ENCODE measurements around the gene ZNF568. TPM values are rescaled to one million over a fixed set of nuclear protein-coding genes. Genes with fewer than 3 reads are reported as not detected.

Gene ZNF568
- polyA plus RNA-seq, 1 experiment = 8.6 TPM

DNA sequence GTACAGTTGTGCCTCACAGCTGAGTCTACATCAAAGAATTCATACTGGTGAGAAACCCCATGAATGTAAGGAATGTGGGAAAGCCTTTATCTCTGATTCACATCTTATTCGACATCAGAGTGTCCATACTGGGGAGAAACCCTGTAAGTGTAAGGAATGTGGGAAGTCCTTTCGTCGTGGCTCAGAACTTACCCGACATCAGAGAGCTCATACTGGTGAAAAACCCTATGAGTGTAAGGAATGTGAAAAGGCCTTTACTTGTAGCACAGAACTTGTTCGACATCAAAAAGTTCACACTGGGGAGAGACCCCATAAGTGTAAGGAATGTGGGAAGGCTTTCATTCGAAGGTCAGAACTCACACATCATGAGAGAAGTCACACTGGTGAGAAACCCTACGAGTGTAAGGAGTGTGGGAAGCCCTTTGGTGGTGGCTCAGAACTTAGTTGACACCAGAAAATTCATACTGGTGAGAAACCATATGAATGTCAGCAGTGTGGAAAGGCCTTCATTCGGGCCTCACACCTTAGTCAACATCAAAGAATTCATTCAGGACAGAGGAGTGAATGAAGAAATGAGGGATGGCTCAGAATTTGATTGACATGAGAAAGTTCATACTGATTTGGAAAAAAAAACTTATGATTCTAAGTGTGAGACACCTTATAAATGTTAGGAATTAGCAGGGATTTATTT lies 81.2 kb downstream of the ZNF568 start:
- no peak overlapping the region for H3K27ac ChIP-seq (ENCODE audit: low read depth, low read length)
- no peak overlapping the region for H3K4me3 ChIP-seq (ENCODE audit: low read depth, low read length)
- no peaks in the 10 kb centered on the region for H3K27me3 ChIP-seq (ENCODE audit: control insufficient read depth, insufficient read depth, low read length)
- ChIA-PET POLR2A (no interaction called here), CTCF (no interaction called here)
- peaks cover 35% of the 10 kb centered on the region for H3K9me3 ChIP-seq (ENCODE audit: control insufficient read depth, insufficient read depth, low read length)
- DNase-seq (ENCODE audit: low read depth, low spot score) = no peak
- no peak for TF ChIP-seq CTCF (IDR thresholded peaks at IDR 0.05; ENCODE audit: low read depth, low read length)

GRCh38 chr19:36997843-36998235 lies 81.7 kb downstream of the ZNF568 start:
- Histone ChIP-seq H3K27ac (ENCODE audit: low read depth, low read length) (no peak overlapping the region), H3K4me3 (ENCODE audit: low read depth, low read length) (no peak overlapping the region), H3K9me3 (ENCODE audit: control insufficient read depth, insufficient read depth, low read length) (peaks cover 38% of the 10 kb centered on the region), H3K27me3 (ENCODE audit: control insufficient read depth, insufficient read depth, low read length) (no peaks in the 10 kb centered on the region)
- TF ChIP-seq CTCF (IDR thresholded peaks at IDR 0.05; ENCODE audit: low read depth, low read length) = no peak
- CTCF ChIA-PET = no interaction called here
- POLR2A ChIA-PET = no interaction called here
- DNase-seq (ENCODE audit: low read depth, low spot score) = no peak

DNA sequence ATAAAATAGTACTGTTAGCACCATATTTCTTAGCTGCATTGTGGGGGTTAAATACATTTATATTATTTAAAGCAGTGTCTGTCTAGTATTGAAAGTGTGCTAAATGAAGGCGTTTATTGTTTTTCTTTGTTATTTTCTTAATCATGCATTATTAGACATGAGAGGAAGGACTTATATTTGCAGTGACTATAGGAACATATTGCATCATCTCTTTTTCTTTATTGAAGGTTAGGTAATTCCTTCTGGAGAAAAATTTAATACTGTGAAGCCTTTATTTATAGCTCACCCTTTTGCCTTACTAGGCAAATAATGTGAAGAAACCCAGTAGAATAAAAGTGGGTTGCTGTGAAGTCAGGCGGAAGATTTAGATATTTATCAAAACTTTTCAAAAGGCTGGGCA lies 83.2 kb downstream of the ZNF568 start:
- no peak for TF ChIP-seq CTCF (IDR thresholded peaks at IDR 0.05; ENCODE audit: low read depth, low read length)
- DNase-seq (ENCODE audit: low read depth, low spot score) = no peak
- ChIA-PET POLR2A (no interaction called here), CTCF (interaction anchor here (1.0 kb wide), 1 partner anchor 20 kb away, joined by 3 read pairs; no protein-coding TSS in a partner anchor)
- Histone ChIP-seq H3K4me3 (ENCODE audit: low read depth, low read length) (no peak overlapping the region), H3K27me3 (ENCODE audit: control insufficient read depth, insufficient read depth, low read length) (no peaks in the 10 kb centered on the region), H3K9me3 (ENCODE audit: control insufficient read depth, insufficient read depth, low read length) (peaks cover 38% of the 10 kb centered on the region), H3K27ac (ENCODE audit: low read depth, low read length) (no peak overlapping the region)

GRCh38 chr19:37007587-37008220 lies 91.6 kb downstream of the ZNF568 start:
- ChIA-PET CTCF (no interaction called here), POLR2A (no interaction called here)
- TF ChIP-seq CTCF (IDR thresholded peaks at IDR 0.05; ENCODE audit: low read depth, low read length) = no peak
- H3K27ac ChIP-seq (ENCODE audit: low read depth, low read length) = no peak overlapping the region
- DNase-seq (ENCODE audit: low read depth, low spot score) = peak; percentile 7
- peak overlapping the region; percentile 41 for H3K4me3 ChIP-seq (ENCODE audit: low read depth, low read length)
- peaks cover 61% of the 10 kb centered on the region for H3K9me3 ChIP-seq (ENCODE audit: control insufficient read depth, insufficient read depth, low read length)
- no peaks in the 10 kb centered on the region for H3K27me3 ChIP-seq (ENCODE audit: control insufficient read depth, insufficient read depth, low read length)

DNA sequence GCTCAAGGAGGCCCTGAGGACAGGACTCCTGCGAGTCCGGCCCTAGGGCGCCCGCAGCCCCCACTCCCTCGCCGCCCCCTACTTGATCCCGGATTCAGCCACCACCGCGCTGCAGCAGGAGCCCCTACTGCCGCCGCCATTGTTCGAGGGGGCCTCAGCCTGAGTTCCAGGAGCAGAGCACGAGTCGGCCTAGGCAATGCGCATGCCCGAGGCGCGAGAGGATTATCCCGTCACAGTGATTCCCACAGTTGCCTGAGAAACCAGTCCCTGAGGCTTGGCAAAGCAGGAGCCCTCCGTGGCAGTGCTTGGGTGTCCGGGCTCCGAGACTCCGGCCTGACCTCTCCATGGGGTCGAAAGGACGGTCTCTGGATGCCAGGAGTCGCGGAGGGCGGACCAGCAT lies 93.7 kb downstream of the ZNF568 start:
- no peak for DNase-seq (ENCODE audit: low read depth, low spot score)
- ChIA-PET CTCF (no interaction called here), POLR2A (no interaction called here)
- Histone ChIP-seq H3K27me3 (ENCODE audit: control insufficient read depth, insufficient read depth, low read length) (no peaks in the 10 kb centered on the region), H3K27ac (ENCODE audit: low read depth, low read length) (no peak overlapping the region), H3K4me3 (ENCODE audit: low read depth, low read length) (no peak overlapping the region), H3K9me3 (ENCODE audit: control insufficient read depth, insufficient read depth, low read length) (peaks cover 83% of the 10 kb centered on the region)
- no peak for TF ChIP-seq CTCF (IDR thresholded peaks at IDR 0.05; ENCODE audit: low read depth, low read length)

Measured in AG04450 (cell line).